Measurements from ENCODE around the gene GALNTL6. TPM values are rescaled to one million over a fixed set of nuclear protein-coding genes. Genes with fewer than 3 reads are reported as not detected.

GALNTL6 gene
- total and polyA plus RNA-seq, 8 donors = 0.15 to 0.87 (median 0.58) TPM; not detected in 3

DNA sequence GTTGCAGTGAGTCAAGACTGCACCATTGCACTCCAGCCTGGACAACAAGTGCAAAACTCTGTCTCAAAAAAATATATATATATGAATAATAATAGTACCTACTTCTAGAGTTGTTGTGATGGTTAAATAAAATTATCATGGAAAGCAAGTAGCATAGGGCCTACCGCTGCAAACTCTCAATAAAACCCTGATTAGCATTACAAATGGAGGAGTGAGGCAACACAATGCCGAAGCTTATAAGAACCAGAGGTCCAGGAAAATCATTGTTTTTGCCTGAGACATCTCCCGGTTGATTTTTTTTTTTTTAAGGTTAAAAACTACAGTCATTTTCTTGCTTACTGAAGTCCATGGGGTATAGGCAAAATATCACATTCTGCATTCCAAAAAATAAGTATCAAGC, 1170.4 kb downstream of the GALNTL6 start:
- WGBS, 5 donors = 89 to 96% (median 93%) methylated on average over 3 of the region's 3 CpGs
- intact Hi-C loops (cut with DNase I; ENCODE audit: low total_unique reads) = no loop called here
- Histone ChIP-seq H3K4me1 (peaks cover 0 to 14% (median 12%) of the 10 kb centered on the region in 4 donors), H3K9me3 (peaks cover 0 to 22% (median 7%) of the 10 kb centered on the region in 4 donors), H3K27me3 (no peaks in the 10 kb centered on the region), H3K36me3 (no peaks in the 10 kb centered on the region), H3K27ac (no peak overlapping the region), H3K4me3 (no peak overlapping the region)
- DNase-seq = no peak
- TF ChIP-seq EP300 (IDR thresholded peaks at IDR 0.05) (no peak), POLR2A (IDR thresholded peaks at IDR 0.05) (no peak)

DNA sequence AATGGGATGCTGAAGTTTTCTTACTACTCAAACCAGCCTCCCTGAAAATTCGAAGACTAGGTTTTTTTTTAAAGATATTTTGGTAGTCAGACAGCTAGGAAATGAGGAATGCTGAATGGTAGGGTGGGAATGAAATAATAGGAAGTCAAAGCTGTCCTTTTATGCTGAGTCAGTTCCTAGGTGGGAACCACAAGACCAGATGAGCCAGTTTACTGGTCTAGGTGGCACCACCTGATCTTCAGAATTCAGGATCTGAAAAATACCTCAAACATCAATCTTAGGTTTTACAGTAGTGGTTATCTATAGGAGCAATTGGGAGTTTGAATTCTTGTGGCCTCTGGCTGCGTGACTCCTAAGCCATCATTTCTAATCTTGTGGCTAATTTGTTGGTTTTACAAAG, 1172.3 kb downstream of the GALNTL6 start:
- 64 to 78% (median 75%) methylated on average over 2 of the region's 2 CpGs for WGBS, 5 donors
- Histone ChIP-seq H3K4me3 (no peak overlapping the region), H3K9me3 (peaks cover 0 to 26% (median 11%) of the 10 kb centered on the region in 4 donors), H3K27me3 (no peaks in the 10 kb centered on the region), H3K27ac (no peak overlapping the region), H3K4me1 (peaks cover 0 to 15% (median 4%) of the 10 kb centered on the region in 4 donors), H3K36me3 (no peaks in the 10 kb centered on the region)
- no peak for DNase-seq
- TF ChIP-seq POLR2A (IDR thresholded peaks at IDR 0.05) = no peak
- TF ChIP-seq, protein P1, sequence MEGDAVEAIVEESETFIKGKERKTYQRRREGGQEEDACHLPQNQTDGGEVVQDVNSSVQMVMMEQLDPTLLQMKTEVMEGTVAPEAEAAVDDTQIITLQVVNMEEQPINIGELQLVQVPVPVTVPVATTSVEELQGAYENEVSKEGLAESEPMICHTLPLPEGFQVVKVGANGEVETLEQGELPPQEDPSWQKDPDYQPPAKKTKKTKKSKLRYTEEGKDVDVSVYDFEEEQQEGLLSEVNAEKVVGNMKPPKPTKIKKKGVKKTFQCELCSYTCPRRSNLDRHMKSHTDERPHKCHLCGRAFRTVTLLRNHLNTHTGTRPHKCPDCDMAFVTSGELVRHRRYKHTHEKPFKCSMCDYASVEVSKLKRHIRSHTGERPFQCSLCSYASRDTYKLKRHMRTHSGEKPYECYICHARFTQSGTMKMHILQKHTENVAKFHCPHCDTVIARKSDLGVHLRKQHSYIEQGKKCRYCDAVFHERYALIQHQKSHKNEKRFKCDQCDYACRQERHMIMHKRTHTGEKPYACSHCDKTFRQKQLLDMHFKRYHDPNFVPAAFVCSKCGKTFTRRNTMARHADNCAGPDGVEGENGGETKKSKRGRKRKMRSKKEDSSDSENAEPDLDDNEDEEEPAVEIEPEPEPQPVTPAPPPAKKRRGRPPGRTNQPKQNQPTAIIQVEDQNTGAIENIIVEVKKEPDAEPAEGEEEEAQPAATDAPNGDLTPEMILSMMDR (IDR thresholded peaks at IDR 0.05) = no peak
- no peak for TF ChIP-seq POLR2AphosphoS5 (IDR thresholded peaks at IDR 0.05)
- no peak for TF ChIP-seq EP300 (IDR thresholded peaks at IDR 0.05)
- intact Hi-C loops (cut with DNase I; ENCODE audit: low total_unique reads) = no loop called here

DNA sequence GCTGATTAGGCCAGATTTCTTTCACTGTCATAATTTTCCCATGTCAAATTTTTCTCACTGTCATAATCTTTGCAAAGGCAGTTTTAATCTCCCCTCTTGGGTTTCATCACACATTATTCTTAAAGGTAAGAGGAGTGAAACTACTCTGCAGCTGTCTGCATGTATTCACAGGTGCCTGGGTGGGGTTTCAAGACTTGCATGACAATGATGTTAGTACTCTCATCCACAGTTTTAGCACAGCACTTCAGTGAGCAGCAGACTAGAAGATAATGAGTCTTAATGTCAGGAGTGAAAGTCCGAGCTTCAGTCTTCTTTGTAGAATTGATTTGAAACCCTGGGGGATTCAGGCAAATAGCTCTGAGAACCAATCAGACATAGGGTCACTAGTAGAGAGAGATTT, 1172.9 kb downstream of the GALNTL6 start:
- no peaks in the 10 kb centered on the region for H3K27me3 ChIP-seq
- intact Hi-C loops (cut with DNase I; ENCODE audit: low total_unique reads) = no loop called here
- no peak overlapping the region for H3K27ac ChIP-seq
- H3K36me3 ChIP-seq = no peaks in the 10 kb centered on the region
- 82 to 95% (median 83%) methylated on average over 1 of the region's 1 CpG for WGBS, 5 donors
- H3K4me3 ChIP-seq = no peak overlapping the region
- no peak for DNase-seq
- peaks cover 0 to 26% (median 11%) of the 10 kb centered on the region in 4 donors for H3K9me3 ChIP-seq
- TF ChIP-seq, protein P1 (IDR thresholded peaks at IDR 0.05) = no peak
- H3K4me1 ChIP-seq = peaks cover 0 to 15% (median 5%) of the 10 kb centered on the region in 4 donors

DNA sequence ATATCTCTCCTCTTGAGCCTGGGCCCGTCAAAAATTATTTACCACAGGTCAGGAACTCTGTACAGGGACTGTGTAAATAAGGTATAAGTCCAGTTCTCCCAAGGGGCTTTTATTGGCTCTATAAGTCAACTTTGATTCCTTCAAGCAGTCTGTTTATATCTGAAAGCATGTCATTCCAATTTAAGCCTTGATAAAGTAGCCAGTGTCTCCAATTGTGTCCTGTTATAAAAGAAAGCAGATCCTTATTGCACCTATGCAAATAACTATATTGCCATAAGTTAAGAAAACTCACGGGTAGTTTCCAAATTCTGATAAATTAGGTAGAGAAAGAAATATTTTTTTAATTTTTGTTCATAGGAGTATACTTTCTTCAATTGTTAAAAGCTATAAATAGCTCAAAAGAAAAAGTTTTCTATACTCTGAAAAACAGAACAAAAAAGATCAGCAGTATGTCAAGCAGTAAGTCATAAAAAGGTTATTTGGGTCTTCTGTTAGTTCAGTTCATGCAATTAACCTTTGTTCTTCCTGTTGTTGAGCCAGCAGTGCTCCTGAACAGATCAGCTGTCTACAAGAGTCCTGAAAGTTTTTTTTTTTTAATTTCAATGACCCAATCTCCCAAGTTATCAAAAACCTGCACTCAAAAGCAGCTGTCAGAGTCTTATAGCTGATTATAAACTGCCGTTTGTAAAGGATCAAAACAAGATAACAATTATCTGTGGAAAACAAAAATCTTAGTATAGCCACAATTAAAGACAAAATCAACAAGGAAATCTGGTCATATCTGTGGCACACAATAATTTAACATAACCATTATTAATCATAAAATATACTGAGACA, 1177.0 kb downstream of the GALNTL6 start:
- H3K27ac ChIP-seq = no peak overlapping the region
- WGBS, 5 donors = 17 to 34% (median 26%) methylated on average over 3 of the region's 3 CpGs
- H3K4me3 ChIP-seq = no peak overlapping the region
- H3K36me3 ChIP-seq = no peaks in the 10 kb centered on the region
- H3K27me3 ChIP-seq = no peaks in the 10 kb centered on the region
- intact Hi-C loops (cut with DNase I; ENCODE audit: low total_unique reads) = no loop called here
- H3K4me1 ChIP-seq = peaks cover 0 to 18% (median 5%) of the 10 kb centered on the region in 4 donors
- peaks cover 0 to 21% (median 11%) of the 10 kb centered on the region in 4 donors for H3K9me3 ChIP-seq
- no peak for DNase-seq
- TF ChIP-seq POLR2A (IDR thresholded peaks at IDR 0.05) (no peak), POLR2AphosphoS5 (IDR thresholded peaks at IDR 0.05) (no peak), EP300 (IDR thresholded peaks at IDR 0.05) (no peak)
- TF ChIP-seq, protein P1 (IDR thresholded peaks at IDR 0.05) = no peak

Measured in stomach (tissue), 9 donors.